Memory B cell (primary cell): ENCODE measurements around the gene ZNF667.

Experiments
- ATAC-seq: fragments of 150-1000 bp; cut with Tn5 transposase; 2 replicates; pipeline ENCODE4 v1.10.0; 2021; ENCODE audit warnings: low read depth, mild to moderate bottlenecking, moderate library complexity
- DNase-seq, 2 donors: peaks; one replicate each; pipeline ENCODE4 v3.0.0; 2022; ENCODE audit warnings: low spot score in 2 of 2
- H3K27ac Mint-ChIP-seq: one replicate; pipeline ENCODE4 v1.8.0; 2022; ENCODE audit warnings: mild to moderate bottlenecking, moderate library complexity, mixed read lengths
- H3K27me3 Mint-ChIP-seq: one replicate; pipeline ENCODE4 v1.8.0; 2022; ENCODE audit warnings: mixed read lengths
- H3K36me3 Mint-ChIP-seq: one replicate; pipeline ENCODE4 v1.8.0; 2022; ENCODE audit warnings: mild to moderate bottlenecking, mixed read lengths
- H3K4me1 Mint-ChIP-seq: one replicate; pipeline ENCODE4 v1.8.0; 2022; ENCODE audit warnings: mixed read lengths
- H3K4me3 Mint-ChIP-seq: one replicate; pipeline ENCODE4 v1.8.0; 2022; ENCODE audit warnings: mild to moderate bottlenecking, moderate library complexity, mixed read lengths
- H3K9me3 Mint-ChIP-seq: one replicate; pipeline ENCODE4 v1.8.0; 2022; ENCODE audit warnings: mixed read lengths

ZNF667 gene

GRCh38 chr19:56405062-56405461 lies 72.1 kb downstream of the ZNF667 start:
- H3K36me3 Mint-ChIP-seq = peaks cover 49% of the 10 kb centered on the region
- H3K27ac Mint-ChIP-seq = peak overlapping the region; percentile 98
- peaks cover 25% of the 10 kb centered on the region for H3K4me1 Mint-ChIP-seq
- no peaks in the 10 kb centered on the region for H3K27me3 Mint-ChIP-seq
- peaks cover 38% of the 10 kb centered on the region for H3K9me3 Mint-ChIP-seq
- DNase-seq (no peak), ATAC-seq (no peak)
- peak overlapping the region; percentile 81 for H3K4me3 Mint-ChIP-seq

GRCh38 chr19:56404705-56405056 lies 72.5 kb downstream of the ZNF667 start:
- Mint-ChIP-seq H3K36me3 (peaks cover 46% of the 10 kb centered on the region), H3K4me1 (peaks cover 25% of the 10 kb centered on the region), H3K27ac (peak overlapping the region; percentile 98), H3K27me3 (no peaks in the 10 kb centered on the region), H3K4me3 (peak overlapping the region; percentile 81), H3K9me3 (peaks cover 35% of the 10 kb centered on the region)
- DNase-seq (no peak), ATAC-seq (no peak)

- peaks cover 25% of the 10 kb centered on the region for H3K4me1 Mint-ChIP-seq
- peaks cover 35% of the 10 kb centered on the region for H3K9me3 Mint-ChIP-seq
- ATAC-seq = peak; percentile 82
- DNase-seq = peak; percentile 91 to 92
- peak within 1 kb of the TSS; percentile 81 for H3K4me3 Mint-ChIP-seq
- no peaks in the 10 kb centered on the region for H3K27me3 Mint-ChIP-seq
- peaks cover 48% of the 10 kb centered on the region for H3K36me3 Mint-ChIP-seq
- H3K27ac Mint-ChIP-seq = peak within 1 kb of the TSS; percentile 98
Measured at GRCh38 chr19:56403764-56404704, 73.1 kb downstream of the ZNF667 start, which contains the start of gene ZNF583. ZNF583 (plus strand) TSS chr19:56404332; CDS start chr19:56407115, 2,783 bp downstream.

- H3K27ac Mint-ChIP-seq = peak overlapping the region; percentile 98
- peak in 1 of 2 donors; percentile 16 for DNase-seq
- H3K36me3 Mint-ChIP-seq = peaks cover 47% of the 10 kb centered on the region
- H3K9me3 Mint-ChIP-seq = peaks cover 28% of the 10 kb centered on the region
- H3K4me3 Mint-ChIP-seq = peak overlapping the region; percentile 81
- H3K27me3 Mint-ChIP-seq = no peaks in the 10 kb centered on the region
- ATAC-seq = peak; percentile 17
- peaks cover 25% of the 10 kb centered on the region for H3K4me1 Mint-ChIP-seq
Measured at GRCh38 chr19:56403261-56403660, 73.9 kb downstream of the ZNF667 start.

- H3K27me3 Mint-ChIP-seq = no peaks in the 10 kb centered on the region
- H3K36me3 Mint-ChIP-seq = peaks cover 47% of the 10 kb centered on the region
- no peak for ATAC-seq
- peaks cover 25% of the 10 kb centered on the region for H3K9me3 Mint-ChIP-seq
- H3K27ac Mint-ChIP-seq = peak overlapping the region; percentile 22
- peaks cover 25% of the 10 kb centered on the region for H3K4me1 Mint-ChIP-seq
- no peak overlapping the region for H3K4me3 Mint-ChIP-seq
- no peak for DNase-seq
Measured at GRCh38 chr19:56400485-56400884, 76.7 kb downstream of the ZNF667 start.

GRCh38 chr19:56398809-56399208 lies 78.3 kb downstream of the ZNF667 start:
- Mint-ChIP-seq H3K9me3 (peaks cover 16% of the 10 kb centered on the region), H3K27me3 (no peaks in the 10 kb centered on the region), H3K4me1 (peaks cover 11% of the 10 kb centered on the region), H3K4me3 (no peak overlapping the region), H3K36me3 (peaks cover 40% of the 10 kb centered on the region), H3K27ac (no peak overlapping the region)
- DNase-seq (no peak), ATAC-seq (no peak)

GRCh38 chr19:56393119-56394012 lies 83.8 kb downstream of the ZNF667 start, which contains the start of gene ZNF582:
ZNF582 (minus strand) TSS chr19:56393534; CDS start chr19:56391752, 1,782 bp downstream.
- peaks cover 17% of the 10 kb centered on the region for H3K9me3 Mint-ChIP-seq
- peak; percentile 84 to 85 for DNase-seq
- ATAC-seq = peak; percentile 94
- peak within 1 kb of the TSS; percentile 99 for H3K4me3 Mint-ChIP-seq
- H3K4me1 Mint-ChIP-seq = peaks cover 3% of the 10 kb centered on the region
- no peaks in the 10 kb centered on the region for H3K27me3 Mint-ChIP-seq
- H3K27ac Mint-ChIP-seq = peak within 1 kb of the TSS; percentile 97
- peaks cover 49% of the 10 kb centered on the region for H3K36me3 Mint-ChIP-seq
